GM18870 (cell line): Measurements from ENCODE around the gene RGL1.
A peak's percentile ranks its signal among the peaks of the same experiment; 100 is the strongest.

Experiments used
- ATAC-seq: cut with Tn5 transposase; IDR thresholded peaks from one replicate; pipeline ENCODE4 v1.9.1; 2021; ENCODE audit warnings: moderate library complexity; ENCODE audit not compliant: unreplicated experiment

RGL1 gene

GRCh38 chr1:183817576-183818288 is 12.8 kb downstream of the RGL1 start:
- no peak for ATAC-seq

- ATAC-seq = no peak
Observed at GRCh38 chr1:183819059-183819458, 14.1 kb downstream of the RGL1 start.

- ATAC-seq = no peak
Observed at GRCh38 chr1:183821309-183821888, 16.5 kb downstream of the RGL1 start.

- ATAC-seq = no peak
Observed at GRCh38 chr1:183821889-183822611, 17.1 kb downstream of the RGL1 start.

GRCh38 chr1:183824291-183824690 is 19.4 kb downstream of the RGL1 start:
- ATAC-seq = no peak

GRCh38 chr1:183827801-183828200 is 22.9 kb downstream of the RGL1 start:
- no peak for ATAC-seq

- ATAC-seq = no peak
Observed at GRCh38 chr1:183830389-183830788, 25.5 kb downstream of the RGL1 start.

GRCh38 chr1:183831311-183831710 is 26.4 kb downstream of the RGL1 start:
- no peak for ATAC-seq

GRCh38 chr1:183832459-183832858 is 27.5 kb downstream of the RGL1 start:
- no peak for ATAC-seq

GRCh38 chr1:183834568-183834967 is 29.6 kb downstream of the RGL1 start:
- ATAC-seq = no peak

- no peak for ATAC-seq
Observed at GRCh38 chr1:183836598-183836997, 31.7 kb downstream of the RGL1 start.

GRCh38 chr1:183837062-183837461 is 32.1 kb downstream of the RGL1 start:
- no peak for ATAC-seq

- no peak for ATAC-seq
Observed at GRCh38 chr1:183838221-183838620, 33.3 kb downstream of the RGL1 start.

- no peak for ATAC-seq
Observed at GRCh38 chr1:183840140-183840539, 35.2 kb downstream of the RGL1 start.

- peak; percentile 44 for ATAC-seq
Observed at GRCh38 chr1:183841550-183841949, 36.6 kb downstream of the RGL1 start.

- peak; percentile 86 for ATAC-seq
Observed at GRCh38 chr1:183841950-183842794, 37.3 kb downstream of the RGL1 start.

GRCh38 chr1:183842795-183843144 is 37.9 kb downstream of the RGL1 start:
- peak; percentile 31 for ATAC-seq

- no peak for ATAC-seq
Observed at GRCh38 chr1:183844806-183845205, 39.9 kb downstream of the RGL1 start.

GRCh38 chr1:183845681-183846080 is 40.8 kb downstream of the RGL1 start:
- no peak for ATAC-seq

- no peak for ATAC-seq
Observed at GRCh38 chr1:183847641-183848040, 42.7 kb downstream of the RGL1 start.

GRCh38 chr1:183850852-183851251 is 45.9 kb downstream of the RGL1 start:
- ATAC-seq = no peak
